Measurements from ENCODE around the gene SHKBP1.

GRCh38 chr19:40565355-40565754 lies 11.3 kb upstream of the SHKBP1 start:
- TF ChIP-seq, protein P1, sequence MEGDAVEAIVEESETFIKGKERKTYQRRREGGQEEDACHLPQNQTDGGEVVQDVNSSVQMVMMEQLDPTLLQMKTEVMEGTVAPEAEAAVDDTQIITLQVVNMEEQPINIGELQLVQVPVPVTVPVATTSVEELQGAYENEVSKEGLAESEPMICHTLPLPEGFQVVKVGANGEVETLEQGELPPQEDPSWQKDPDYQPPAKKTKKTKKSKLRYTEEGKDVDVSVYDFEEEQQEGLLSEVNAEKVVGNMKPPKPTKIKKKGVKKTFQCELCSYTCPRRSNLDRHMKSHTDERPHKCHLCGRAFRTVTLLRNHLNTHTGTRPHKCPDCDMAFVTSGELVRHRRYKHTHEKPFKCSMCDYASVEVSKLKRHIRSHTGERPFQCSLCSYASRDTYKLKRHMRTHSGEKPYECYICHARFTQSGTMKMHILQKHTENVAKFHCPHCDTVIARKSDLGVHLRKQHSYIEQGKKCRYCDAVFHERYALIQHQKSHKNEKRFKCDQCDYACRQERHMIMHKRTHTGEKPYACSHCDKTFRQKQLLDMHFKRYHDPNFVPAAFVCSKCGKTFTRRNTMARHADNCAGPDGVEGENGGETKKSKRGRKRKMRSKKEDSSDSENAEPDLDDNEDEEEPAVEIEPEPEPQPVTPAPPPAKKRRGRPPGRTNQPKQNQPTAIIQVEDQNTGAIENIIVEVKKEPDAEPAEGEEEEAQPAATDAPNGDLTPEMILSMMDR (IDR thresholded peaks at IDR 0.05): no peak
- no peak for TF ChIP-seq ZFX (IDR thresholded peaks at IDR 0.05; ENCODE audit: borderline replicate concordance)
